ENCODE data around the gene KCNAB1.

- TF ChIP-seq CTCF (conservative IDR thresholded peaks at IDR 0.05; ENCODE audit: low read length) (peak; percentile 67), EZH2phosphoT487 (IDR thresholded peaks at IDR 0.05; ENCODE audit: borderline replicate concordance) (no peak)
These were observed 389.1 kb downstream of the KCNAB1 start for GRCh38 chr3:156509189-156510174.

Measured in Loucy (cell line).